RWPE2 (cell line): Measurements from ENCODE around the gene NUP85.
"Not testable (repeated sequence)": the region's sequence is repeated elsewhere in the genome, so short reads cannot be mapped to it uniquely, and the experiment has no call there.

Experiments used
- ATAC-seq: fragments of 200-7000 bp; cut with Tn5 transposase; 3 replicates; pipeline ENCODE4 v1.9.1; 2021; ENCODE audit warnings: low read depth
- DNase-seq: peaks from one replicate; pipeline ENCODE4 v3.0.0-alpha.2; 2020; ENCODE audit warnings: low spot score
- H3K27ac ChIP-seq: fragments of 450-650 bp; 2 replicates; pipeline ENCODE4 v1.5.1; 2017; ENCODE audit warnings: mild to moderate bottlenecking; ENCODE audit not compliant: poor library complexity, severe bottlenecking
- H3K27me3 ChIP-seq: fragments of 250-450 bp; sonication (Bioruptor Pico); 2 replicates; pipeline ENCODE4 v1.5.1; 2021; ENCODE audit warnings: mild to moderate bottlenecking, moderate library complexity; ENCODE audit not compliant: insufficient read depth, poor library complexity, severe bottlenecking
- H3K36me3 ChIP-seq: fragments of 250-450 bp; sonication (Bioruptor Pico); 2 replicates; pipeline ENCODE4 v1.5.1; 2020; ENCODE audit warnings: low read depth, mild to moderate bottlenecking, moderate library complexity
- H3K4me1 ChIP-seq: fragments of 250-450 bp; sonication (Bioruptor Pico); 2 replicates; pipeline ENCODE4 v1.5.1; 2021; ENCODE audit warnings: mild to moderate bottlenecking, moderate library complexity; ENCODE audit not compliant: insufficient read depth, poor library complexity, severe bottlenecking
- H3K4me3 ChIP-seq: fragments of 250-450 bp; sonication (Bioruptor Pico); 2 replicates; pipeline ENCODE4 v1.5.1; 2021; ENCODE audit warnings: mild to moderate bottlenecking, moderate library complexity; ENCODE audit not compliant: severe bottlenecking
- H3K9me3 ChIP-seq: fragments of 250-450 bp; sonication (Bioruptor Pico); 2 replicates; pipeline ENCODE4 v1.5.1; 2021; ENCODE audit warnings: mild to moderate bottlenecking, moderate library complexity; ENCODE audit not compliant: severe bottlenecking
- CTCF ChIP-seq: fragments of 450-650 bp; IDR thresholded peaks from one replicate; pipeline ENCODE4 v1.5.1; 2017; ENCODE audit warnings: mild to moderate bottlenecking, moderate library complexity; ENCODE audit not compliant: poor library complexity, severe bottlenecking

Gene NUP85

GRCh38 chr17:75194879-75195278 lies 10.6 kb upstream of the NUP85 start:
- no peak for DNase-seq
- Histone ChIP-seq H3K27ac (no peak overlapping the region), H3K9me3 (no peaks in the 10 kb centered on the region), H3K4me3 (no peak overlapping the region), H3K27me3 (no peaks in the 10 kb centered on the region), H3K36me3 (no peaks in the 10 kb centered on the region), H3K4me1 (no peaks in the 10 kb centered on the region)
- ATAC-seq = no peak
- no peak for TF ChIP-seq CTCF

- no peak for ATAC-seq
- Histone ChIP-seq H3K27ac (no peak overlapping the region), H3K9me3 (no peaks in the 10 kb centered on the region), H3K4me1 (no peaks in the 10 kb centered on the region), H3K36me3 (no peaks in the 10 kb centered on the region), H3K4me3 (no peak overlapping the region), H3K27me3 (no peaks in the 10 kb centered on the region)
- TF ChIP-seq CTCF = no peak
- DNase-seq = no peak
These were observed 5.4 kb upstream of the NUP85 start for GRCh38 chr17:75199886-75200618.

- Histone ChIP-seq H3K27me3 (no peaks in the 10 kb centered on the region), H3K9me3 (no peaks in the 10 kb centered on the region), H3K4me3 (peak overlapping the region; percentile 79), H3K4me1 (no peaks in the 10 kb centered on the region), H3K36me3 (peaks cover 24% of the 10 kb centered on the region), H3K27ac (peak overlapping the region; percentile 74)
- ATAC-seq = peak; percentile 4; the same call in 1 of the 3 replicates
- no peak for DNase-seq
- no peak for TF ChIP-seq CTCF
These were observed 299 bp downstream of the NUP85 start for GRCh38 chr17:75205793-75206163.

- not testable (repeated sequence) for H3K27ac ChIP-seq, ATAC-seq, DNase-seq, H3K27me3 ChIP-seq, H3K9me3 ChIP-seq, H3K4me1 ChIP-seq
- Histone ChIP-seq H3K4me3 (peak overlapping the region; percentile 79), H3K36me3 (peaks cover 36% of the 10 kb centered on the region)
These were observed 1.6 kb downstream of the NUP85 start for GRCh38 chr17:75207050-75207407.

- DNase-seq = no peak
- Histone ChIP-seq H3K27me3 (no peaks in the 10 kb centered on the region), H3K4me1 (no peaks in the 10 kb centered on the region), H3K36me3 (peaks cover 41% of the 10 kb centered on the region), H3K4me3 (no peak overlapping the region), H3K27ac (no peak overlapping the region), H3K9me3 (no peaks in the 10 kb centered on the region)
- no peak for ATAC-seq
- no peak for TF ChIP-seq CTCF
These were observed 2.3 kb downstream of the NUP85 start for GRCh38 chr17:75207760-75208159.
